ENCODE measurements around the gene ZNF791.

GRCh38 chr19:12680034-12680433 lies 69.3 kb downstream of the ZNF791 start:
- TF ChIP-seq CTCF (IDR thresholded peaks at IDR 0.05) (no peak), POLR2A (IDR thresholded peaks at IDR 0.05) (no peak), EP300 (IDR thresholded peaks at IDR 0.05) (no peak)

Data from upper lobe of left lung (tissue), 4 donors.